ENCODE results near the gene SLC32A1. TPM values are rescaled to one million over a fixed set of nuclear protein-coding genes. Genes with fewer than 3 reads are reported as not detected.

Gene SLC32A1
- total RNA-seq, 1 donor from 2014 or later, result not detected

DNA sequence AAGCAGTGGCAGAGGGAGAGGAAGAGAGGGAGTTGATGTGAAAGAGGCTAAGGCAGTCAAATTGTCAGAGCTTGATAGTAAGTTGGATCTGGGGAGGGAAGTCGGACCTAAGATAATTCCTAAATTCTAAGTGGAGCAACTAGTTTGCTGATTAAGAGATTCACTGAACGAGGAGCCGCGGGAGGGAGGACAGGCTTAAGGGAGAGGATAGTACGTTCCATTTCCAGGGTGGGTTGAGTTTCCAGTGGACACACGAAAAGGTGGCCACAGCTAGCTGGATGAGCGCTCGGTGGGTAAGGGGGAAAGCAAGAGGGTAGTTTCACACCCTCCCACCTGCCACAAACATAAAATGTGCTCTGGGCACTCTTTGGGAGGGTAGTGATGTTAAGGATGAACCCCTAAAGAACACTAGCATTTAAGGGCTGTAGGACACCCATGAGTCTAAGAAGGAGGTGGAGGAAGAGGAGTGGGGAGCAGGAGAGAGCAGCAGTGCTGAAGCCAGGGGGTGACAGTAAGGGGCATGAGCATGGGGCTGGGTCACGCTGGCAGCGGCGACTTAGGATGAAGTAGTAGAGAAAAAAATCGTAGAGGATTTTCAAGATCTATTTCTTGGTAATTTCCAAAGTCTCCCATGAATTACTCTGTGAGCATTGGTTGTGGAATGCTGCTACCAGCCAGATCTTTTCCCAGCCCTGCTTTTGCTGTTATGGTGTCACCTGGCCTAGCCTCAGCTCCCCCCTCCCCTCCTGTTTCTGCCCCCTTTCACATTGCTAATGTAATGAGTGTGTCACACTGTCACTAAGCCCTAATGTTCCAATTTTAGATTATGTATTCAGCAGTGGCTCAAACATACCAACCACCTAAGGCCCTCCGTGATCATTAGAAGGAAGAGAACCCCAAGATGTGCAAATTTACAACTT lies 45.4 kb downstream of the SLC32A1 start:
- no peak for FAIRE-seq
- no peaks in the 10 kb centered on the region for H3K9me3 ChIP-seq (ENCODE audit: insufficient read depth, low read depth, low read length)
- H3K4me3 ChIP-seq (ENCODE audit: insufficient read depth, low read depth, low read length), result no peak overlapping the region
- H3K4me1 ChIP-seq (ENCODE audit: insufficient read depth, low read length), result peaks cover 11% of the 10 kb centered on the region
- DNase-seq (ENCODE audit: low read depth), result no peak
- peaks cover 35% of the 10 kb centered on the region for H3K36me3 Mint-ChIP-seq (ENCODE audit: low read depth, unreplicated experiment)
- H3K9me3 Mint-ChIP-seq (ENCODE audit: unreplicated experiment), result peaks cover 6% of the 10 kb centered on the region
- no peak overlapping the region for H3K27ac ChIP-seq (ENCODE audit: low read depth, low read length)
- no peak overlapping the region for H3K9ac ChIP-seq (ENCODE audit: low read length)
- peaks cover 3% of the 10 kb centered on the region for H4K20me1 ChIP-seq (ENCODE audit: insufficient read depth, low read length)
- TF ChIP-seq, protein P1, sequence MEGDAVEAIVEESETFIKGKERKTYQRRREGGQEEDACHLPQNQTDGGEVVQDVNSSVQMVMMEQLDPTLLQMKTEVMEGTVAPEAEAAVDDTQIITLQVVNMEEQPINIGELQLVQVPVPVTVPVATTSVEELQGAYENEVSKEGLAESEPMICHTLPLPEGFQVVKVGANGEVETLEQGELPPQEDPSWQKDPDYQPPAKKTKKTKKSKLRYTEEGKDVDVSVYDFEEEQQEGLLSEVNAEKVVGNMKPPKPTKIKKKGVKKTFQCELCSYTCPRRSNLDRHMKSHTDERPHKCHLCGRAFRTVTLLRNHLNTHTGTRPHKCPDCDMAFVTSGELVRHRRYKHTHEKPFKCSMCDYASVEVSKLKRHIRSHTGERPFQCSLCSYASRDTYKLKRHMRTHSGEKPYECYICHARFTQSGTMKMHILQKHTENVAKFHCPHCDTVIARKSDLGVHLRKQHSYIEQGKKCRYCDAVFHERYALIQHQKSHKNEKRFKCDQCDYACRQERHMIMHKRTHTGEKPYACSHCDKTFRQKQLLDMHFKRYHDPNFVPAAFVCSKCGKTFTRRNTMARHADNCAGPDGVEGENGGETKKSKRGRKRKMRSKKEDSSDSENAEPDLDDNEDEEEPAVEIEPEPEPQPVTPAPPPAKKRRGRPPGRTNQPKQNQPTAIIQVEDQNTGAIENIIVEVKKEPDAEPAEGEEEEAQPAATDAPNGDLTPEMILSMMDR (IDR thresholded peaks at IDR 0.05; ENCODE audit: insufficient read depth, low read depth, low read length), result no peak
- no peak for TF ChIP-seq EZH2 (IDR thresholded peaks at IDR 0.05; ENCODE audit: insufficient read depth, low read length)
- no peaks in the 10 kb centered on the region for H3K27me3 ChIP-seq (ENCODE audit: insufficient read depth, low read length)
- H3K4me1 Mint-ChIP-seq (ENCODE audit: low read depth, unreplicated experiment), result peaks cover 5% of the 10 kb centered on the region
- peaks cover 9% of the 10 kb centered on the region for H3K36me3 ChIP-seq (ENCODE audit: insufficient read depth, low read length)
- H3K27ac Mint-ChIP-seq (ENCODE audit: unreplicated experiment), result no peak overlapping the region
- H3K4me2 ChIP-seq (ENCODE audit: low read length), result no peak overlapping the region
- no peak overlapping the region for H2AFZ ChIP-seq (ENCODE audit: low read depth, low read length)
- no peaks in the 10 kb centered on the region for H3K27me3 Mint-ChIP-seq (ENCODE audit: low read depth, unreplicated experiment)
- H3K79me2 ChIP-seq (ENCODE audit: insufficient read depth, low read length), result no peaks in the 10 kb centered on the region
- no peak overlapping the region for H3K4me3 Mint-ChIP-seq (ENCODE audit: unreplicated experiment)

DNA sequence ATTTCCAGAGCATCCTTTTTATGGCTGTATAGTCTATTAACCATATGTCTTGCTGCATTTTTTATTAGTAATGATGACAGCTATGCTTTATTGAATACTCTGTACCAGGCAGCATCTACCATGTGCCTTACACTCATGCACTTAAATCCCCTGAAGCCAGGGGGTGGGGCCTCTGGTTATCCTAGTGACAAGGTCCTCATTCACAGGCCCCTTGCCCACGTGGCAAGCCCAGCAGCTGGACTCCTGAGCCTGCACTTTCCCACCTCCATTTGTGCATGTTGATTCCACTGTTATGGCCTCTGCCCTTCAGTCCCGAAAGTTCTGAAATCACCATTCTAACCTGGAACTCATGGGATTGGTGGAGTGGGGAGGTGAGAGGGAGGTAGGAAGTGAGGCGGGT lies 46.3 kb downstream of the SLC32A1 start:
- Mint-ChIP-seq H3K4me1 (ENCODE audit: low read depth, unreplicated experiment) (no peaks in the 10 kb centered on the region), H3K27me3 (ENCODE audit: low read depth, unreplicated experiment) (no peaks in the 10 kb centered on the region), H3K36me3 (ENCODE audit: low read depth, unreplicated experiment) (peaks cover 37% of the 10 kb centered on the region), H3K9me3 (ENCODE audit: unreplicated experiment) (peaks cover 6% of the 10 kb centered on the region), H3K4me3 (ENCODE audit: unreplicated experiment) (no peak overlapping the region), H3K27ac (ENCODE audit: unreplicated experiment) (no peak overlapping the region)
- H3K79me2 ChIP-seq (ENCODE audit: insufficient read depth, low read length), result no peaks in the 10 kb centered on the region
- TF ChIP-seq, protein P1 (IDR thresholded peaks at IDR 0.05; ENCODE audit: insufficient read depth, low read depth, low read length), result no peak
- TF ChIP-seq EZH2 (IDR thresholded peaks at IDR 0.05; ENCODE audit: insufficient read depth, low read length), result no peak
- FAIRE-seq, result no peak
- DNase-seq (ENCODE audit: low read depth), result no peak
- H3K4me3 ChIP-seq (ENCODE audit: insufficient read depth, low read depth, low read length), result no peak overlapping the region
- H3K27me3 ChIP-seq (ENCODE audit: insufficient read depth, low read length), result no peaks in the 10 kb centered on the region
- no peak overlapping the region for H3K4me2 ChIP-seq (ENCODE audit: low read length)
- H3K9me3 ChIP-seq (ENCODE audit: insufficient read depth, low read depth, low read length), result no peaks in the 10 kb centered on the region
- H3K36me3 ChIP-seq (ENCODE audit: insufficient read depth, low read length), result peaks cover 8% of the 10 kb centered on the region
- H3K4me1 ChIP-seq (ENCODE audit: insufficient read depth, low read length), result peaks cover 2% of the 10 kb centered on the region
- no peak overlapping the region for H3K27ac ChIP-seq (ENCODE audit: low read depth, low read length)
- no peak overlapping the region for H3K9ac ChIP-seq (ENCODE audit: low read length)
- no peak overlapping the region for H2AFZ ChIP-seq (ENCODE audit: low read depth, low read length)
- peaks cover under 1% of the 10 kb centered on the region for H4K20me1 ChIP-seq (ENCODE audit: insufficient read depth, low read length)

DNA sequence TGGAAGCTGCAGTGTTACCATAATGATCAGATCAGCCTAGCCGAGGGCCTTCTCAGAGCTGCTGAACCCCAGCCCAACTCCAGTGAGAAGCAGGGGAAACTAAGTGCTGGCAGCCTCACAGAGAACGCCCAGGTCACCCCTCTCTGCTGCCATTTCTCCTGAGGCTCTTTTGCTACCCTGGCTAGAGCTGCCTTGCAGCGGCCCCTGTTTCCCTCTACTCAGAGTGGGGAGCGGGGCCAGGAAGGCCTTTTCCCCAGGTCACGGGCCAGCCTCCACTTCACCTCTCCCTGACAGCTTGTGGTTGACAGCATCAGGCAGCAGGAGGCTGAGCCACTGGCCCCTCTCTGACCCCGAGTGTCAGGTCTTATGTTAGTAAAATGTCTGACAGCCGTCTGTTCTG lies 46.7 kb downstream of the SLC32A1 start:
- Mint-ChIP-seq H3K4me1 (ENCODE audit: low read depth, unreplicated experiment) (no peaks in the 10 kb centered on the region), H3K4me3 (ENCODE audit: unreplicated experiment) (no peak overlapping the region), H3K27ac (ENCODE audit: unreplicated experiment) (no peak overlapping the region), H3K9me3 (ENCODE audit: unreplicated experiment) (peaks cover 6% of the 10 kb centered on the region), H3K36me3 (ENCODE audit: low read depth, unreplicated experiment) (peaks cover 37% of the 10 kb centered on the region), H3K27me3 (ENCODE audit: low read depth, unreplicated experiment) (no peaks in the 10 kb centered on the region)
- DNase-seq (ENCODE audit: low read depth) (no peak), FAIRE-seq (no peak)
- H3K4me2 ChIP-seq (ENCODE audit: low read length), result no peak overlapping the region
- no peak for TF ChIP-seq EZH2 (IDR thresholded peaks at IDR 0.05; ENCODE audit: insufficient read depth, low read length)
- TF ChIP-seq, protein P1 (IDR thresholded peaks at IDR 0.05; ENCODE audit: insufficient read depth, low read depth, low read length), result no peak
- no peaks in the 10 kb centered on the region for H3K79me2 ChIP-seq (ENCODE audit: insufficient read depth, low read length)
- no peak overlapping the region for H3K9ac ChIP-seq (ENCODE audit: low read length)
- H3K27ac ChIP-seq (ENCODE audit: low read depth, low read length), result no peak overlapping the region
- H3K4me3 ChIP-seq (ENCODE audit: insufficient read depth, low read depth, low read length), result no peak overlapping the region
- no peaks in the 10 kb centered on the region for H3K9me3 ChIP-seq (ENCODE audit: insufficient read depth, low read depth, low read length)
- H3K4me1 ChIP-seq (ENCODE audit: insufficient read depth, low read length), result no peaks in the 10 kb centered on the region
- H3K27me3 ChIP-seq (ENCODE audit: insufficient read depth, low read length), result no peaks in the 10 kb centered on the region
- H4K20me1 ChIP-seq (ENCODE audit: insufficient read depth, low read length), result no peaks in the 10 kb centered on the region
- H2AFZ ChIP-seq (ENCODE audit: low read depth, low read length), result no peak overlapping the region
- H3K36me3 ChIP-seq (ENCODE audit: insufficient read depth, low read length), result peaks cover 4% of the 10 kb centered on the region

All from astrocyte (in vitro differentiated cells and primary cell).